Activated naive CD8-positive, alpha-beta T cell treated with anti-CD3 and anti-CD28 coated beads, Interleukin-2, amount 10 ng/mL, durations not matched to agents 7 days and 5 days (primary cell): ENCODE measurements around the gene SLMAP. TPM values are rescaled to one million over a fixed set of nuclear protein-coding genes. Genes with fewer than 3 reads are reported as not detected.
"Not testable (repeated sequence)": the region's sequence is repeated elsewhere in the genome, so short reads cannot be mapped to it uniquely, and the experiment has no call there.

Experiments used
- ATAC-seq: fragments of 150-1000 bp; cut with Tn5 transposase; one replicate; pipeline ENCODE4 v1.10.0; 2021; ENCODE audit warnings: low read depth, moderate library complexity
- POLR2A ChIA-PET: fragments of 350-600 bp; sonication (Branson Sonifier 250); formaldehyde crosslinking; loops from one replicate; lab custom pipeline; 2021; ENCODE audit warnings: antibody characterized with exemption; lab: Charles Lee
- DNase-seq: peaks from one replicate; pipeline ENCODE4 v3.0.0; 2021
- H3K27ac Mint-ChIP-seq: one replicate; pipeline ENCODE4 v1.8.0; 2022; ENCODE audit warnings: mild to moderate bottlenecking, mixed read lengths
- H3K27me3 Mint-ChIP-seq: one replicate; pipeline ENCODE4 v1.8.0; 2022; ENCODE audit warnings: mild to moderate bottlenecking, moderate library complexity, mixed read lengths
- H3K36me3 Mint-ChIP-seq: one replicate; pipeline ENCODE4 v1.8.0; 2021; ENCODE audit warnings: mild to moderate bottlenecking, mixed read lengths
- H3K4me1 Mint-ChIP-seq: one replicate; pipeline ENCODE4 v1.8.0; 2021; ENCODE audit warnings: mixed read lengths
- H3K4me3 Mint-ChIP-seq: one replicate; pipeline ENCODE4 v1.8.0; 2022; ENCODE audit warnings: mild to moderate bottlenecking, moderate library complexity, mixed read lengths
- H3K9me3 Mint-ChIP-seq: one replicate; pipeline ENCODE4 v1.8.0; 2021; ENCODE audit warnings: mixed read lengths
- total RNA-seq, 2 experiments: library from RNA; stranded (reverse); gene quantifications; one replicate each; pipeline ENCODE4 v1.2.3, GENCODE V29; 2021

SLMAP gene
- total RNA-seq, 2 experiments from 2014 or later: 58.0 to 69.7 TPM

DNA sequence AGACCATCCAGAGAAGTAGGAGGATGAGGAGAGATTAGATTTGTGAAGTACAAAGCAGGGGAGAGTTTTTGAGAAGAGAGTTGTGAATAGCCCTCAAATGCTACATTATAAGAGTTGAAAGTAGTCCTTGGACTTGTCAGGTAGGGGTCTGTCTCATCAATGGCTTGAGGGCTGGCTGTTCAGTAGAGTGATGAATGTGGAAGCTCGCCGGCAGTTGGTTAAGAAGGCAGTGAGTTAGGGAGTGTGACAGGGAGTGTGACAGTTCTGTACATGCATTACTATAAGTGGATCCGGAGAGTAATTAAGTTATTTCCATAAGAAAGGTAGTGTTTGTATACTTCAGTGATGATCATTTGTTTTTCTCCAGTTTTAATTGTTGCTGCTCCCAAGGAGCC, 32.5 kb downstream of the SLMAP start:
- no peak for ATAC-seq
- no peak overlapping the region for H3K4me3 Mint-ChIP-seq
- no peak for DNase-seq
- no peaks in the 10 kb centered on the region for H3K27me3 Mint-ChIP-seq
- POLR2A ChIA-PET: no interaction called here
- H3K36me3 Mint-ChIP-seq: no peaks in the 10 kb centered on the region
- H3K27ac Mint-ChIP-seq: no peak overlapping the region
- H3K4me1 Mint-ChIP-seq: peaks cover 3% of the 10 kb centered on the region
- no peaks in the 10 kb centered on the region for H3K9me3 Mint-ChIP-seq

DNA sequence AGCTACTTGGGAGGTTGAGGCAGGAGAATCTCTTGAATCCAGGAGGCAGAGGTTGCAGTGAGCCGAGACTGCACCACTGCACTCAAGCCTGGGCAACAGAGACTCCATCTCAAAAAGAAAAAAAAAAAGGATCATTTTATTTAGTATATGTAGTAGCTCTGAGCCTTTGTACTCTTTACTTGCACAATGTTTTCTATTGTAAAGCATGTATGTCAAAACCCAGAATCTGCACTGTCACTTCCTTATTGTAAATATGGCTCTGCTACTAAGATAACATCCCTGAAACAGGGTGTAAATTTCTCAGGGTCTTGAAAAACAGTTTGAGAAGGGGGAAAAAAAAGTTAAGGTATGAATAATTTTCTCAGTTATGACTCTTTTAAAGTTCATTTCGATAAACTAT, 35.1 kb downstream of the SLMAP start:
- Mint-ChIP-seq H3K27ac (no peak overlapping the region), H3K27me3 (no peaks in the 10 kb centered on the region), H3K9me3 (no peaks in the 10 kb centered on the region), H3K36me3 (peaks cover 3% of the 10 kb centered on the region), H3K4me3 (no peak overlapping the region), H3K4me1 (peaks cover 6% of the 10 kb centered on the region)
- POLR2A ChIA-PET: no interaction called here
- no peak for DNase-seq
- no peak for ATAC-seq

DNA sequence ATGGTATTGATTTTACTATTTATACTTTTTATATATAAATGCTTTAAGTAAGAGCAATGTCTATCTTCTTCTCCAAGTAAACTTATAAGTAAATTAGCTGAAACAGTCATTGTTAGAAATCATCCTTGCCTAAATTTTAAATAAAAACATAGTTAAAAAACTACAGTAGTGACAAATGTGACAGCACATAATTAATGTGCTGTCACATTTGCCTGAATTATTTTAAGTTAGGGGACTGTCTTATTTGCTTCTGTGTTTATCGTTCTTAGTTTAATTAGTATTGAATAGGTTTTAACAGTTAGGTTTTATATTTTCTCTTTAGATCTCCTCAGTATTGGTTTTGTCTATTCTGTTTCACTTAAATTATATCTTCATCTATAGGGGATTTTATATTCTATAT, 36.1 kb downstream of the SLMAP start:
- Mint-ChIP-seq H3K4me3 (no peak overlapping the region), H3K4me1 (peaks cover 8% of the 10 kb centered on the region), H3K27ac (no peak overlapping the region), H3K27me3 (no peaks in the 10 kb centered on the region), H3K36me3 (peaks cover 3% of the 10 kb centered on the region), H3K9me3 (no peaks in the 10 kb centered on the region)
- POLR2A ChIA-PET: no interaction called here
- no peak for ATAC-seq
- no peak for DNase-seq

DNA sequence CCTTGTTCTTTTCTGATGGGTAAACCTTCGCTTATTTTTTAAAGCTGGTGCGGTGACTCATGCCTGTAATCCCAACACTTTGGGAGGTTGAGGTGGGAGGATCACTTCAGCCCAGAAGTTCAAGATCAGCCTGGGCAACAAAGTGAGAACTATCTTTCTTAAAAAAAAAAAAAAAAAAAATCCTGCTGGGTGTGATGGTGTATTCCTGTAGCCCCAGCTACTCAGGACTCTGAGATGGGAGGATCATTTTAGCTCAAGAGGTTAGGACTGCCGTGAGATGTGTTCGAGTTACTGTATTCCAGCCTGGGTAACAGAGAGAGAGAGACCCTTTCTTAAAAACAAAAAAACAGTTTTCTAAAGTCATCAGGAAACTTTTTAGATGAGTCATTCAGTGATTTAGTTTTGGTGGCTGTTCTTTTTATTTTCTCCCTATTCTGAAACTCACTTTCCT, 37.7 kb downstream of the SLMAP start:
- Mint-ChIP-seq H3K4me1 (peaks cover 11% of the 10 kb centered on the region), H3K27me3 (no peaks in the 10 kb centered on the region), H3K36me3 (peaks cover 4% of the 10 kb centered on the region), H3K9me3 (no peaks in the 10 kb centered on the region), H3K27ac (no peak overlapping the region), H3K4me3 (no peak overlapping the region)
- ATAC-seq: no peak
- POLR2A ChIA-PET: no interaction called here
- DNase-seq: no peak

DNA sequence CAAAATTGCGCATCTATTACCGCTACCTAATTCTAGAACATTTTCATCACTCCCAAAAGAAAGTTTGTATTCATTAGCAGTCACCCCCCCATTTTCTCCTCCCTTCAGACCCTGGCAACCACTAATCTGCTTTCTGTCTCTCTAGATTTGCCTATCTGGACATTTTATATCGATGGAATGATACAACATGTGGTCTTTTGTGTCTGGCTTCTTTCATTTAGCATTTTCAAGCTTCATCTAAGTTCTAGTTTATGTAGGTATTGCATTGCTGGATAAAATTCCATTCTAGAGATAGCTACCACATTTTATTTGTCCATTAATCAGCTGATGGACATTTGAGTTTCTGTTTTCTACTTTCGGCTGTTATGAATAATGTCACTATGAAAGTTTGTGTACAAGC, 38.4 kb downstream of the SLMAP start:
- H3K9me3 Mint-ChIP-seq: no peaks in the 10 kb centered on the region
- peaks cover 4% of the 10 kb centered on the region for H3K36me3 Mint-ChIP-seq
- DNase-seq: no peak
- H3K27me3 Mint-ChIP-seq: no peaks in the 10 kb centered on the region
- H3K4me3 Mint-ChIP-seq: no peak overlapping the region
- H3K27ac Mint-ChIP-seq: no peak overlapping the region
- ATAC-seq: no peak
- peaks cover 11% of the 10 kb centered on the region for H3K4me1 Mint-ChIP-seq
- POLR2A ChIA-PET: no interaction called here

DNA sequence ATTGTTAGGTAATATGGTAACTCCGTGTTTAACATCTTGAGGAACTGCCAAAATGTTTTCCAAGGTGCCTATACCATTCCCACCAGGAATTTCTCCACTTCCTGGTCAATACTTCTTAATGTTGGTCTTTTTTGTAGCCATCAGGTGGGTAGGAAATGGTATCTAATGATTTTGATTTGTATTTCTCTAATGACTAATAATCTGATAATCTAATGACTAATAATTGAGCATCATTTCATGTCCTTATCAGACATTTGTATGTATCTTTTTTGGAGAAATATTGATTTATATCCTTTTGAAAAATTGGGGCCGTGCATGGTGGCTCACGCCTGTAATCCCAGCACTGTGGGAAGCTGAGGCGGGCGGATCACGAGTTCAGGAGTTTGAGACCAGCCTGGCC, 38.8 kb downstream of the SLMAP start:
- Mint-ChIP-seq H3K9me3 (no peaks in the 10 kb centered on the region), H3K4me1 (peaks cover 11% of the 10 kb centered on the region), H3K27ac (no peak overlapping the region), H3K27me3 (no peaks in the 10 kb centered on the region), H3K36me3 (peaks cover 4% of the 10 kb centered on the region), H3K4me3 (no peak overlapping the region)
- ATAC-seq: no peak
- POLR2A ChIA-PET: no interaction called here
- DNase-seq: no peak

DNA sequence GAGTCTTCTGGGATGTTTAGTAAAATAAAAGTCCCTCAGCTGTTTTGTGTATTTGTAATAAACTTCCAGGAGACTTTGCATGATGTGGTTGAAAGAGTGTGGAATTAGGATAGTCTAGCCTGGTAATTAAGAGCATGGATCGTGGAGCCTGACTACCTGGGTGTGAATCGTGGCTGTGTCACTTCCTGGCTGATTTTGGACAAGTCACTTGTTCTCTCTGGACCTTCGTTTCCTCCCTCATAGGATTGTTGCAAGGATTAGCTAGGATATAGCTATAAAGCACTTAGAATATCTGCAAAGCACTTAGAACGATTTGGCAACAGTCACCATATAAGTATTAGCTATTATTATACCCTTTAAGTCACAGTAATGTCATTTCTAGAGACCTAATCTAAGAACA, 40.2 kb downstream of the SLMAP start:
- H3K36me3 Mint-ChIP-seq: peaks cover 4% of the 10 kb centered on the region
- ATAC-seq (no peak), DNase-seq (no peak)
- H3K4me1 Mint-ChIP-seq: peaks cover 11% of the 10 kb centered on the region
- no peaks in the 10 kb centered on the region for H3K27me3 Mint-ChIP-seq
- no peak overlapping the region for H3K27ac Mint-ChIP-seq
- POLR2A ChIA-PET: no interaction called here
- H3K9me3 Mint-ChIP-seq: no peaks in the 10 kb centered on the region
- H3K4me3 Mint-ChIP-seq: no peak overlapping the region

DNA sequence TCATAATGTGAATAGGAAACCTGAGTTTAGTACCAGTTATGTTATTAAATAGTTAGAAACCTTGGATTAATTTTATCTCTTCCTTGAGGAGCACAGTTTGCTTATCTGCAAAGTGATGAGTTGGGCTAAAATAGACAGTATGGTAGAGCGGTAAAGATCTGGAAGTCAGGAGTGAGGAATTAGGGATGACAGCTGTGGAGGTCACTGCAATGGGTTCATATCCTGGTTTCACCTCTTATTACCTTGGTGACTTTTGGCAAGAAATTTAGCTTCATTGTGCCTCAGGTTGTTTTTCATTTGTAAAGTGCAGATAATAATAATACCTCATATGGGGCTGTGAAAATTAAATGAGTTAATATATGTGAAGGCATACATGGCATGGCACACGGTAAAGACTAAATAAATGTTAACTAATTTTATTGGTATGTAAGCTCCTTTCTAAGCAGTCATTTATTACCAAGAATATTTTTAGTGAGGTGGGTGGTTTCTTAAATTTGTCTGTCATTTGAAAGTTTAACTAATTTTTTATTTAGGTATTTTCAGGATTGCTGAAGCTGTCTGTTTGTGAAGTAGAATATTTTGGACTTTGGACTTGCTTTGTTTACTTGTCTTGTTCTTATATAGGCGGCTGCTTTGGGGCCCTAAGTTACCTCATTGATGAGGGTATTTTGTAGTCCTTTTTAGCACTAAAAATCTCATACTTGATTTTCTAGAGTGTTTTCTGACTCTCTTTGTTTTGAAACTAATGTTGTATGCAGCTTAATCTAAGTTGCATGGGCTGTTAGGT, 41.8 kb downstream of the SLMAP start:
- Mint-ChIP-seq H3K27ac (no peak overlapping the region), H3K4me1 (peaks cover 10% of the 10 kb centered on the region), H3K27me3 (no peaks in the 10 kb centered on the region), H3K36me3 (peaks cover 4% of the 10 kb centered on the region), H3K4me3 (no peak overlapping the region), H3K9me3 (no peaks in the 10 kb centered on the region)
- DNase-seq (no peak), ATAC-seq (no peak)
- POLR2A ChIA-PET: interaction anchor here (0.6 kb wide), 1 partner anchor 182 kb away, joined by 4 read pairs; no protein-coding TSS in a partner anchor

DNA sequence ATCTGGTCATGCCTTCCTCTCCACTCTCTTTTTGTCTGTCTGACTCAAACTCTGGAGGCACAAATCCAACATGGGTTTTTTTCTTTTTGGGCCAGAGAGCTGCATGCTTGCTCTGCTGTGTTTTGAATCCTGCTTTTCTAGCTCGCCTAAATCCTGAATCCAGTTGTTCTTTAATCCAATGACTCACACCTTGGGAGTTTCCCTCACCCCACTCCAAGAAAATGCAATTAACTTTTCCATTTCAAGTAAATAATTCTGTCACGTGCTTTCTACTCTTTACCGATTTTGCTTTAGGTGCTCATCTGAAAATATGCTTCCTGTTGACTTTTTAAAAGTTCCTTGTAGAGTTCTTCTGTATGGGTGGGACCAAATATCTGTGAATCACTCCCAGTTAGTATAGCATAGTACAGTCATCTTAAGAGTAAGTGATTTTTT, 47.6 kb downstream of the SLMAP start:
- H3K4me3 Mint-ChIP-seq: peak overlapping the region; percentile 29
- POLR2A ChIA-PET: no interaction called here
- peaks cover 25% of the 10 kb centered on the region for H3K4me1 Mint-ChIP-seq

DNA sequence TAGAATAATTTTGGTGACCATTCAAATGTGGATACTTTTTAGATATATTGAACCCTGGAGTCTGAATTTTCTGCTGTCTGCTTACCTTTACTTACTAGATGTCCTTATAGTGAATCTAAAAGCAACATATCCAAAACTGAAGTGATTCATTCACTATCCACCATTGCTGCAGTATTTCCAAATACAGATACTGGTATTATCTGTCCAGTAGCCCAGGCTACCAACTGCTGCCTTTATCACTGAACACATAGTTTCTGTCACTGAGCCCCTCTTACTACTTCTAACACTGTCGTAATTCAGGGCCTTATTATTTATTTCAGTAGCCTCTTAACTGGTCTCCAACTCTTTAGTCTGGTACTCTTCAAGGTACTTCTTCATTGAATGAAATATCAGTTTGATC, 49.2 kb downstream of the SLMAP start:
- H3K27ac Mint-ChIP-seq: no peak overlapping the region
- H3K4me1 Mint-ChIP-seq: peaks cover 25% of the 10 kb centered on the region

More for the DNA sequence above, 47.6 kb downstream of the SLMAP start:
- ATAC-seq (peak; percentile 42), DNase-seq (no peak)
- H3K9me3 Mint-ChIP-seq: no peaks in the 10 kb centered on the region
- peaks cover 4% of the 10 kb centered on the region for H3K36me3 Mint-ChIP-seq
- no peaks in the 10 kb centered on the region for H3K27me3 Mint-ChIP-seq
- peak overlapping the region; percentile 26 for H3K27ac Mint-ChIP-seq

DNA sequence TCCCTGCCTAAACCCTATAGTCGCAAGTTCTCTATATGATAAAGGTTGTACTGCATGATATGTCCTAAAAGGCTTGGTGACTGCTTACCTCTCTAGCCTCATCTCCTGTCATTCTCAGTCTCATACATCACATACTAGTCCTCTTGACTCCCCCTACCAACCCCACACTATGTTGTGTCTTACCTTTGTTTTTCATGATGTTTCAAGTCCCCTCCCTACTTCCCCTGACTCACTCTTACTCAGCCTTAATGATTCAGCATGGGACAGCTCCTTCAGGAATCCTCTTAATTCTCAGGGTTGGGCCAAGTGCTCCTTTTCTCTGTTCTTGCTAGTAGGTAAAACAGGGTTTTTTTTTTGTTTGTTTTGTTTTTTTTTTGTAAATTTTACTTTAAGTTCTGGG, 49.6 kb downstream of the SLMAP start:
- Mint-ChIP-seq H3K27ac (no peak overlapping the region), H3K36me3 (peaks cover 4% of the 10 kb centered on the region), H3K4me3 (no peak overlapping the region), H3K9me3 (no peaks in the 10 kb centered on the region), H3K27me3 (no peaks in the 10 kb centered on the region), H3K4me1 (peaks cover 25% of the 10 kb centered on the region)
- POLR2A ChIA-PET: no interaction called here
- ATAC-seq (no peak), DNase-seq (no peak)

More for the DNA sequence above, 49.2 kb downstream of the SLMAP start:
- ATAC-seq: no peak
- Mint-ChIP-seq H3K36me3 (peaks cover 4% of the 10 kb centered on the region), H3K9me3 (no peaks in the 10 kb centered on the region), H3K4me3 (no peak overlapping the region), H3K27me3 (no peaks in the 10 kb centered on the region)
- no peak for DNase-seq
- POLR2A ChIA-PET: no interaction called here

DNA sequence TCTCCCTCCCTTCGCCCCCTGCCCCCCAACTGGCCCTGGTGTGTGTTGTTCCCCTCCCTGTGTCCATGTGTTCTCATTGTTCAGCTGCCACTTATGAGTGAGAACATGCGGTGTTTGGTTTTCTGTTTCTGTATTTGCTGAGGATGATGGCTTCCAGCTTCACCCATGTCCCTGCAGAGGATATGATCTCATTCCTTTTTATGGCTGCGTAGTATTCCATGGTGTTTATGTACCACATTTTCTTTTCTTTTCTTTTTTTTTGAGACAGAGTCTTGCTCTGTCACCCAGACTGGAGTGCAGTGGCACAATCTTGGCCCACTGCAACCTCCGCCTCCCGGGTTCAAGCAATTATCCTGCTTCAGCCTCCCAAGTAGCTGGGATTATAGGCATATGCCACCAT, 50.1 kb downstream of the SLMAP start:
- ATAC-seq, H3K27me3 Mint-ChIP-seq, H3K36me3 Mint-ChIP-seq, H3K27ac Mint-ChIP-seq, DNase-seq, POLR2A ChIA-PET, H3K4me3 Mint-ChIP-seq, H3K9me3 Mint-ChIP-seq: not testable (repeated sequence)
- H3K4me1 Mint-ChIP-seq: peaks cover 25% of the 10 kb centered on the region

DNA sequence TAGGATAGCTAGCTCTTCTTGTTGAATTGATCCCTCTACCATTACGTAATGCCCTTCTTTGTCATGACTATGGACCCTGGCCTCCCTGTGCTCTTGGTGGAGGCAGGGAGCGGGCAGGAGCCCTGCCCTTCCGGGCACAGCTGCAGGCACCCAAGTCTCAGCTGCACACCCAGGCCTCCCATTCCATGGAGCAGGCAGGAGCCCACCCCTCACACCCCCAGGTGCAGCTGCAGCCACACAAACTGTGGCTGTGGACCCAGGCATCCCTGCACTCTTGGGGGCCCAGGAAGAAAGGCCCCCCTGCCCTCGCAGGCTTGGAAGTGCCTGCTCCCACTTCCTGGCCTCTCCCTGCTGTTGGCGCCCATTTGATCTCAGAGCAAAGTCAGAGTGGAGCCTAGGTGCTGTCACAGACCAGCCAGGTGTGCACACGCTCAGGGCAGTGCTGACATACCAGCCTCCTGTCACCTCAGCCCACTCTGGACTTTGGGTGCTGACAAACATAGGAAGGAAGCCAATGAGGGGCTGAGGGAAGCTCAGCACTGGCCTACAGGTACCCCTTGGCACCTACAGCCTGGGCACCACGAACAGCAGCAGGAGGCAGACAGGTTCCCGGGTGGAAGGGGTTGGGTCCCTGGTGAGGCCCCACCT, 53.0 kb downstream of the SLMAP start:
- H3K9me3 Mint-ChIP-seq: no peaks in the 10 kb centered on the region
- H3K4me3 Mint-ChIP-seq: no peak overlapping the region
- DNase-seq: no peak
- H3K27ac Mint-ChIP-seq: no peak overlapping the region
- H3K27me3 Mint-ChIP-seq: no peaks in the 10 kb centered on the region
- no peak for ATAC-seq
- peaks cover 12% of the 10 kb centered on the region for H3K36me3 Mint-ChIP-seq
- peaks cover 17% of the 10 kb centered on the region for H3K4me1 Mint-ChIP-seq
- POLR2A ChIA-PET: interaction anchor here (0.6 kb wide), 1 partner anchor 118 kb away, joined by 4 read pairs; no protein-coding TSS in a partner anchor

DNA sequence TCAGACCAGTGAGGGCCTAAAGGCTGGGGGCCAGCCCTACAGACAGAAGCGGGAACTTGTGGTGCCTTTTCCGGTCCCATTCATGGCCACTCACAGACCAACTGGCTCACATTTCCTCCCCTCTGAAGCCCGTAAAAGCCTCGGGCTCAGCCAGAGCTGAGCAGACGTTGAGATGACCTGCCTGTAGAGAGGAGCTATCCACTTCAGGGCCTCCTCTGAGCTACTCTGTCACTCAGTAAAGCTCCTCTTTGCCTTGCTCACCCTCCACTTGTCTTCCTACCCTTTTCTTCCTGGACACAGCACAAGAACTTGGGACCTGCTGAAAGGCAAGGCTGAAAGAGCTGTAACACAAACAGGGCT, 53.5 kb downstream of the SLMAP start:
- Mint-ChIP-seq H3K27me3 (no peaks in the 10 kb centered on the region), H3K36me3 (peaks cover 12% of the 10 kb centered on the region), H3K9me3 (no peaks in the 10 kb centered on the region), H3K27ac (no peak overlapping the region), H3K4me1 (peaks cover 17% of the 10 kb centered on the region), H3K4me3 (no peak overlapping the region)
- POLR2A ChIA-PET: no interaction called here
- DNase-seq: no peak
- no peak for ATAC-seq
